ENCODE data around the gene FUCA1.

GRCh38 chr1:23796466-23797271 lies 71.4 kb downstream of the FUCA1 start:
- TF ChIP-seq POLR2A (IDR thresholded peaks at IDR 0.05; ENCODE audit: low read length) (no peak), GATA1 (IDR thresholded peaks at IDR 0.05; ENCODE audit: low read depth, low read length) (no peak)

Measured in erythroblast (primary cell).